K562 treated with DMSO at 1 percent for 4 hours (cell line): ENCODE results near the gene BICRAL. TPM values are rescaled to one million over a fixed set of nuclear protein-coding genes. Genes with fewer than 3 reads are reported as not detected.

Experiments
- total RNA-seq: library from RNA; unstranded; fragments of 300-600 nt; gene quantifications from 2 replicates; pipeline ENCODE4 v1.2.3, GENCODE V29; 2022; ENCODE audit not compliant: insufficient read depth

Gene BICRAL
- total RNA-seq = 4.9 and 5.2 TPM in 2 replicates

GRCh38 chr6:42781796-42782688, at the start of gene BICRAL:
TSS of gene BICRAL (plus strand) at chr6:42782052. CDS start at chr6:42822023, 39,971 bp downstream.

GRCh38 chr6:42745640-42746462, 36.0 kb upstream of the BICRAL start, which contains the start of gene TBCC:
TSS of gene TBCC (minus strand) at chr6:42746103. CDS start at chr6:42746073, 30 bp downstream.

GRCh38 chr6:42879372-42880239, 97.8 kb downstream of the BICRAL start, which contains the start of gene RPL7L1:
TSS of gene RPL7L1 (plus strand) at chr6:42879616. CDS start at chr6:42879911, 295 bp downstream.

GRCh38 chr6:42915732-42916131, 133.9 kb downstream of the BICRAL start, which contains the start of gene PTCRA:
TSS of gene PTCRA (plus strand) at chr6:42916053. CDS start at chr6:42916070, 17 bp downstream.

Other genes starting within 250 kb of the BICRAL start
- 11.9 and 16.3 TPM in 2 replicates for gene UBR2, start 218.0 kb upstream of the BICRAL start, total RNA-seq
- gene PRPH2, start 59.5 kb upstream of the BICRAL start, total RNA-seq = not detected in 2 replicates
- gene TBCC, start 35.9 kb upstream of the BICRAL start, total RNA-seq = 38.7 and 44.5 TPM in 2 replicates
- gene RPL7L1, start 97.6 kb downstream of the BICRAL start, total RNA-seq = 98.4 and 99.4 TPM in 2 replicates
- not detected in 2 replicates for gene PTCRA, start 134.0 kb downstream of the BICRAL start, total RNA-seq
- gene CNPY3, start 147.4 kb downstream of the BICRAL start, total RNA-seq = 27.6 and 29.4 TPM in 2 replicates
- 0.99 TPM in 1 of 2 replicates, not detected in the other for gene GNMT, start 178.7 kb downstream of the BICRAL start, total RNA-seq
- gene PEX6, start 197.1 kb downstream of the BICRAL start, total RNA-seq = 52.3 and 52.7 TPM in 2 replicates
- 47.6 and 53.3 TPM in 2 replicates for gene PPP2R5D, start 202.5 kb downstream of the BICRAL start, total RNA-seq
- 70.7 and 80.4 TPM in 2 replicates for gene MEA1, start 231.9 kb downstream of the BICRAL start, total RNA-seq
- gene KLHDC3, start 232.2 kb downstream of the BICRAL start, total RNA-seq = 156 and 168 TPM in 2 replicates
- 74.9 and 92.3 TPM in 2 replicates for gene RRP36, start 239.6 kb downstream of the BICRAL start, total RNA-seq